Measurements from ENCODE around the gene DSCAML1. TPM values are rescaled to one million over a fixed set of nuclear protein-coding genes. Genes with fewer than 3 reads are reported as not detected.

The DSCAML1 gene
- total RNA-seq, 1 donor from 2014 or later: 0.95 TPM

- ATAC-seq: no peak
- DNase-seq: no peak
- intact Hi-C loops (cut with DNase I): no loop called here
Observed at GRCh38 chr11:117426941-117427340, 370.1 kb downstream of the DSCAML1 start.

GRCh38 chr11:117426297-117426685, 370.7 kb downstream of the DSCAML1 start:
- H3K36me3 ChIP-seq: no peaks in the 10 kb centered on the region
- intact Hi-C loops (cut with DNase I): no loop called here
- H3K27me3 ChIP-seq (ENCODE audit: low read depth): peaks cover 2% of the 10 kb centered on the region
- no peaks in the 10 kb centered on the region for H3K9me3 ChIP-seq
- H3K4me3 ChIP-seq: no peak overlapping the region
- ATAC-seq (peak; percentile 74 to 75), DNase-seq (peak; percentile 73)
- peak; percentile 93 for TF ChIP-seq CTCF (IDR thresholded peaks at IDR 0.05)
- H3K4me1 ChIP-seq: no peaks in the 10 kb centered on the region
- no peak overlapping the region for H3K27ac ChIP-seq

More at GRCh38 chr11:117426941-117427340, 370.1 kb downstream of the DSCAML1 start:
- no peaks in the 10 kb centered on the region for H3K27me3 ChIP-seq (ENCODE audit: low read depth)
- no peak for TF ChIP-seq CTCF (IDR thresholded peaks at IDR 0.05)
- H3K27ac ChIP-seq: no peak overlapping the region
- no peaks in the 10 kb centered on the region for H3K4me1 ChIP-seq
- no peaks in the 10 kb centered on the region for H3K36me3 ChIP-seq
- no peaks in the 10 kb centered on the region for H3K9me3 ChIP-seq
- H3K4me3 ChIP-seq: no peak overlapping the region

- Histone ChIP-seq H3K4me3 (no peak overlapping the region), H3K9me3 (no peaks in the 10 kb centered on the region), H3K36me3 (no peaks in the 10 kb centered on the region), H3K27ac (no peak overlapping the region), H3K27me3 (ENCODE audit: low read depth) (peaks cover 7% of the 10 kb centered on the region), H3K4me1 (no peaks in the 10 kb centered on the region)
- TF ChIP-seq CTCF (IDR thresholded peaks at IDR 0.05): no peak
- DNase-seq (no peak), ATAC-seq (no peak)
- intact Hi-C loops (cut with DNase I): no loop called here
Observed at GRCh38 chr11:117425679-117426296, 371.2 kb downstream of the DSCAML1 start.

- no peak for TF ChIP-seq CTCF (IDR thresholded peaks at IDR 0.05)
- H3K4me3 ChIP-seq: no peak overlapping the region
- H3K27me3 ChIP-seq (ENCODE audit: low read depth): peaks cover 8% of the 10 kb centered on the region
- no peak overlapping the region for H3K27ac ChIP-seq
- intact Hi-C loops (cut with DNase I): no loop called here
- no peak for ATAC-seq
- DNase-seq: no peak
- H3K9me3 ChIP-seq: no peaks in the 10 kb centered on the region
- H3K4me1 ChIP-seq: no peaks in the 10 kb centered on the region
- H3K36me3 ChIP-seq: no peaks in the 10 kb centered on the region
Observed at GRCh38 chr11:117424781-117425180, 372.2 kb downstream of the DSCAML1 start.

- H3K27ac ChIP-seq: no peak overlapping the region
- no peaks in the 10 kb centered on the region for H3K36me3 ChIP-seq
- DNase-seq (no peak), ATAC-seq (no peak)
- intact Hi-C loops (cut with DNase I): no loop called here
- TF ChIP-seq CTCF (IDR thresholded peaks at IDR 0.05): no peak
- peaks cover 8% of the 10 kb centered on the region for H3K27me3 ChIP-seq (ENCODE audit: low read depth)
- H3K9me3 ChIP-seq: no peaks in the 10 kb centered on the region
- H3K4me3 ChIP-seq: no peak overlapping the region
- no peaks in the 10 kb centered on the region for H3K4me1 ChIP-seq
Observed at GRCh38 chr11:117423046-117423575, 373.9 kb downstream of the DSCAML1 start.

Measured in lower lobe of right lung (tissue), 2 donors.